ENCODE measurements around the gene FADS2. TPM values are rescaled to one million over a fixed set of nuclear protein-coding genes. Genes with fewer than 3 reads are reported as not detected.

Gene FADS2
- total and polyA plus RNA-seq, 9 of the 15 experiments (the other 6 are each of a cell fraction or from before 2014, with no cell fraction given) = 2.9 to 42.8 (median 16.2) TPM

GRCh38 chr11:61792310-61793082 is 35.6 kb upstream of the FADS2 start, which contains the start of the genes FEN1 and TMEM258 (continued):
- peak; percentile 51 for TF ChIP-seq ATF3 (IDR thresholded peaks at IDR 0.05)
- 0 out of 2 replicates have a peak, but pooled peaks have one; percentile 16 for TF ChIP-seq ATF3 (CRISPR knock-in tag; conservative IDR thresholded peaks at IDR 0.05)
- TF ChIP-seq NFE2 (IDR thresholded peaks at IDR 0.05; ENCODE audit: low read depth) = no peak
- TF ChIP-seq SUPT5H (IDR thresholded peaks at IDR 0.05) = peak; percentile 93
- peak; percentile 99 for TF ChIP-seq RAD51 (IDR thresholded peaks at IDR 0.05; ENCODE audit: borderline replicate concordance, low read depth)
- TF ChIP-seq TAF7 (tag; IDR thresholded peaks at IDR 0.05) = peak; percentile 88
- no peak for TF ChIP-seq TEAD4 (IDR thresholded peaks at IDR 0.05; ENCODE audit: low read length)
- TF ChIP-seq TEAD4 (CRISPR knock-in tag; IDR thresholded peaks at IDR 0.05; ENCODE audit: borderline replicate concordance) = peak; percentile 67; the same call in 1 of the 2 replicates
- TF ChIP-seq ZBTB2 (IDR thresholded peaks at IDR 0.05) = no peak; the same call in 1 of the 2 replicates
- no peak for TF ChIP-seq BCOR (IDR thresholded peaks at IDR 0.05)
- peak; percentile 67; the same call in 1 of the 2 replicates for TF ChIP-seq RFX1 (IDR thresholded peaks at IDR 0.05)
- TF ChIP-seq ZNF277 (CRISPR knock-in tag; IDR thresholded peaks at IDR 0.05; ENCODE audit: borderline replicate concordance) = no peak
- TF ChIP-seq ZNF445 (CRISPR knock-in tag; IDR thresholded peaks at IDR 0.05; ENCODE audit: low read depth) = no peak
- TF ChIP-seq HMGN3 (IDR thresholded peaks at IDR 0.05; ENCODE audit: borderline replicate concordance, extremely low read depth, insufficient read length, low read depth, low read length) = peak; percentile 48
- TF ChIP-seq ZBTB9 (CRISPR knock-in tag; IDR thresholded peaks at IDR 0.05) = peak; percentile 81
- peak in 1 of 2 experiments; percentile 70; a peak in 2 of 4 replicates for TF ChIP-seq ZNF639 (CRISPR knock-in tag; conservative IDR thresholded peaks at IDR 0.05 in 1 of 2, IDR thresholded peaks at IDR 0.05 in 1 of 2)
- peak; percentile 61 for TF ChIP-seq ZBTB33 (CRISPR knock-in tag; IDR thresholded peaks at IDR 0.05)
- TF ChIP-seq NR2F6 (CRISPR knock-in tag; IDR thresholded peaks at IDR 0.05) = no peak
